ENCODE results near the gene PHF21A. TPM values are rescaled to one million over a fixed set of nuclear protein-coding genes. Genes with fewer than 3 reads are reported as not detected.

Gene PHF21A
- total RNA-seq, 1 donor from 2014 or later: 35.7 TPM

DNA sequence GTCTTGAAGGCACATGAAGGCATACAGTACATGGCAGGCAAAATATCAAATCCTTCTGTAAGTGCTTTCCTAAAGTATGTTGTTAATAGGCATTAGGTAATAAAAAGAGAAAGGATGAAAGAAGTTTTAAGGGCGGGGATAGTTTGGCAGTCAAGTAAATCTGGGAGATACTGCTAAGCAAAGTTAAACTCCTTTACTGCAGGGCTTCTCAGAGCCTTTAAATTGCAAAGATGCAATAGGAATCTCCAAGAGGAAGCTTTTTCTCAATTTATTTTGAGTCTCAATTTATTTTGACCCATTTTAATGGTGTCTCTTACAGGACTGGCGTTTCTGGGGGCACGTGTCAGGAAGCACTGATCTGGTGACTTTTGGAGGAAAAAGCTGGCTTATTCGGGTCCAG is 12.8 kb upstream of the PHF21A start:
- no peaks in the 10 kb centered on the region for H3K4me1 Mint-ChIP-seq (ENCODE audit: low read depth)
- H3K27ac Mint-ChIP-seq: no peak overlapping the region
- intact Hi-C loops (cut with micrococcal nuclease): no loop called here
- H3K27me3 Mint-ChIP-seq (ENCODE audit: low read depth): peaks cover 24% of the 10 kb centered on the region
- no peak overlapping the region for H3K4me3 Mint-ChIP-seq (ENCODE audit: low read depth)
- H3K9me3 Mint-ChIP-seq: no peaks in the 10 kb centered on the region
- no peak for DNase-seq (ENCODE audit: low spot score)
- H3K36me3 Mint-ChIP-seq (ENCODE audit: low read depth): no peaks in the 10 kb centered on the region

- no peaks in the 10 kb centered on the region for H3K4me1 Mint-ChIP-seq (ENCODE audit: low read depth)
- peaks cover 19% of the 10 kb centered on the region for H3K27me3 Mint-ChIP-seq (ENCODE audit: low read depth)
- no peaks in the 10 kb centered on the region for H3K9me3 Mint-ChIP-seq
- no peaks in the 10 kb centered on the region for H3K36me3 Mint-ChIP-seq (ENCODE audit: low read depth)
- H3K4me3 Mint-ChIP-seq (ENCODE audit: low read depth): no peak overlapping the region
- DNase-seq (ENCODE audit: low spot score): no peak
- intact Hi-C loops (cut with micrococcal nuclease): no loop called here
- H3K27ac Mint-ChIP-seq: no peak overlapping the region
These were observed 11.9 kb upstream of the PHF21A start for GRCh38 chr11:46133119-46133518.

DNA sequence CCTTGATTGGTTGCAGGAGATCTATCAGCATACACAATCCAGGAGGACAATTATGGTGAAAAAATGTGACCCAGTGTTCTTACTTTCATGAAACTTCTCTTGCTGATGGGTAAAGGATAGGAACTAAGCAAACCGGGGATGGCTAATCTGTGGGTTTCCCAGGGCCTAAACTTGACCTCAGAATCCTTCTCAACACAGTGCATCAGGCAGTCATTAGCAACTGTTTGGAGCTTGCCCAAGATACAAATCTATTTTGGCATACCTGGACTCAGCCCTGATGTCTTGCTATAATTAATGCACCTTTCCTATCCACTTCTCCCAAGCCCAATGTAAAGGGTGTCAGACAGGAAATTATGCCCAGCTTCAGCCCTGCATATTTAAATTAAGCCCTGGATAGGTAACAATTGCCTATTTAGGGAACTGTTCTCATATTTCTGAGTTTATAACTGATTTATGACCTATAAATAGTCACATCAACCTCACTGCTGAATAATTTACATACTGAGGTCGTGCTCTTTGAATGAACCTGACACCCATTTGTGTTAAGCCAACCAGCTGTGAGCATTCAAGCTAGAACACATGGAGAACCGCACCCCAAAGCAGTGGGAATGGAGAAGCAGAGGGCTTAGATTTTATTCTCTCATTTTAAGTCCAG is 9.2 kb upstream of the PHF21A start:
- H3K4me1 Mint-ChIP-seq (ENCODE audit: low read depth): peaks cover 12% of the 10 kb centered on the region
- peaks cover 17% of the 10 kb centered on the region for H3K27me3 Mint-ChIP-seq (ENCODE audit: low read depth)
- no peak overlapping the region for H3K4me3 Mint-ChIP-seq (ENCODE audit: low read depth)
- DNase-seq (ENCODE audit: low spot score): no peak
- H3K27ac Mint-ChIP-seq: no peak overlapping the region
- H3K9me3 Mint-ChIP-seq: no peaks in the 10 kb centered on the region
- no peaks in the 10 kb centered on the region for H3K36me3 Mint-ChIP-seq (ENCODE audit: low read depth)
- intact Hi-C loops (cut with micrococcal nuclease): no loop called here

- Mint-ChIP-seq H3K27me3 (ENCODE audit: low read depth) (peaks cover 8% of the 10 kb centered on the region), H3K27ac (no peak overlapping the region), H3K9me3 (no peaks in the 10 kb centered on the region), H3K4me1 (ENCODE audit: low read depth) (peaks cover 12% of the 10 kb centered on the region), H3K4me3 (ENCODE audit: low read depth) (no peak overlapping the region), H3K36me3 (ENCODE audit: low read depth) (no peaks in the 10 kb centered on the region)
- intact Hi-C loops (cut with micrococcal nuclease): loop anchor here (10.0 kb wide), 1 partner anchor 186 kb away; no protein-coding TSS in a partner anchor
- no peak for DNase-seq (ENCODE audit: low spot score)
These were observed 7.9 kb upstream of the PHF21A start for GRCh38 chr11:46129133-46129532.

- Mint-ChIP-seq H3K4me1 (ENCODE audit: low read depth) (peaks cover 19% of the 10 kb centered on the region), H3K27me3 (ENCODE audit: low read depth) (peaks cover 5% of the 10 kb centered on the region), H3K27ac (peak overlapping the region; percentile 38), H3K9me3 (no peaks in the 10 kb centered on the region), H3K4me3 (ENCODE audit: low read depth) (no peak overlapping the region), H3K36me3 (ENCODE audit: low read depth) (no peaks in the 10 kb centered on the region)
- peak; percentile 70 for DNase-seq (ENCODE audit: low spot score)
- intact Hi-C loops (cut with micrococcal nuclease): loop anchor here (10.0 kb wide), 1 partner anchor 188 kb away; no protein-coding TSS in a partner anchor
These were observed 5.9 kb upstream of the PHF21A start for GRCh38 chr11:46127150-46127638.

- H3K27me3 Mint-ChIP-seq (ENCODE audit: low read depth): no peaks in the 10 kb centered on the region
- peaks cover 19% of the 10 kb centered on the region for H3K4me1 Mint-ChIP-seq (ENCODE audit: low read depth)
- H3K9me3 Mint-ChIP-seq: no peaks in the 10 kb centered on the region
- DNase-seq (ENCODE audit: low spot score): no peak
- H3K36me3 Mint-ChIP-seq (ENCODE audit: low read depth): no peaks in the 10 kb centered on the region
- intact Hi-C loops (cut with micrococcal nuclease): loop anchor here (10.0 kb wide), 1 partner anchor 190 kb away; no protein-coding TSS in a partner anchor
- no peak overlapping the region for H3K27ac Mint-ChIP-seq
- no peak overlapping the region for H3K4me3 Mint-ChIP-seq (ENCODE audit: low read depth)
These were observed 4.0 kb upstream of the PHF21A start for GRCh38 chr11:46125284-46125683.

DNA sequence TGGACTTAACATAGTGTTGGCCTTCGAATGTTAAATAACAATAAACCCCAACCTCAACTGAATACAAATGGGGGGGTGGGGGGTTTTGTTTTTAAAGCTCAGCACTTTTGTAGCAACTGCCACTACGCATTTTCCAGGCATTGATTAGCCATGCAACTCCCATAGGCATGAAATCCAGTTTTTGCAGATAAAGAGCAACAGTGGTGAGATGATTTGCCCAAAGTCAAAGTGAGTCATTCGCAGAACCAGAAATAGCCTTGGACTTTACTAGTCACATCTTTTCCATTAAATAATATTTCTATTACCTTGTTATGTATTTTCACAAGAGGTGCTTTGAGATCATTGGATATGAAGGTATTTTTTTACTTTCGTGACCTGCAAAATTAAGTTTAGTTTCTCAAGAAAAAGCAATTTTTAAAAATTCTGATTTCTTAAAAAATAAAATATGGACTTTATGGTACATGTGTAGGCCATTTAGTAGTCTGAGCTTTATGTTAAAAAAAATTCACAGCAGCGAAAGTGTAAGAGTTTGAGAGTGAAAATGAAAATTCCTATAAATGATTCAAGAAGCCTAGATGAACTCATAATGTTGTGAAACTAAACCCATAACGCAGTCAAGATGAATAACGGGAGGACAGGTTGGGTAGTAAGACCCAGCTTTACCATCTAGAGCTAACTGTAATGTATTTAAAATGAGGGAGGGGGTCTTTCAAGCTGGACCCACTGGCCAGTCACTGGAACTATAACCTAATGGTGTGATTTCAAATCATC is 1.9 kb upstream of the PHF21A start:
- no peak for DNase-seq (ENCODE audit: low spot score)
- Mint-ChIP-seq H3K4me3 (ENCODE audit: low read depth) (no peak overlapping the region), H3K36me3 (ENCODE audit: low read depth) (no peaks in the 10 kb centered on the region), H3K4me1 (ENCODE audit: low read depth) (peaks cover 32% of the 10 kb centered on the region), H3K27me3 (ENCODE audit: low read depth) (no peaks in the 10 kb centered on the region), H3K27ac (no peak overlapping the region), H3K9me3 (no peaks in the 10 kb centered on the region)
- intact Hi-C loops (cut with micrococcal nuclease): loop anchor here (5.0 to 10.0 kb wide), 5 partner anchors 114 to 1526 kb away; partner anchors contain the start of genes DGKZ and PEX16

DNA sequence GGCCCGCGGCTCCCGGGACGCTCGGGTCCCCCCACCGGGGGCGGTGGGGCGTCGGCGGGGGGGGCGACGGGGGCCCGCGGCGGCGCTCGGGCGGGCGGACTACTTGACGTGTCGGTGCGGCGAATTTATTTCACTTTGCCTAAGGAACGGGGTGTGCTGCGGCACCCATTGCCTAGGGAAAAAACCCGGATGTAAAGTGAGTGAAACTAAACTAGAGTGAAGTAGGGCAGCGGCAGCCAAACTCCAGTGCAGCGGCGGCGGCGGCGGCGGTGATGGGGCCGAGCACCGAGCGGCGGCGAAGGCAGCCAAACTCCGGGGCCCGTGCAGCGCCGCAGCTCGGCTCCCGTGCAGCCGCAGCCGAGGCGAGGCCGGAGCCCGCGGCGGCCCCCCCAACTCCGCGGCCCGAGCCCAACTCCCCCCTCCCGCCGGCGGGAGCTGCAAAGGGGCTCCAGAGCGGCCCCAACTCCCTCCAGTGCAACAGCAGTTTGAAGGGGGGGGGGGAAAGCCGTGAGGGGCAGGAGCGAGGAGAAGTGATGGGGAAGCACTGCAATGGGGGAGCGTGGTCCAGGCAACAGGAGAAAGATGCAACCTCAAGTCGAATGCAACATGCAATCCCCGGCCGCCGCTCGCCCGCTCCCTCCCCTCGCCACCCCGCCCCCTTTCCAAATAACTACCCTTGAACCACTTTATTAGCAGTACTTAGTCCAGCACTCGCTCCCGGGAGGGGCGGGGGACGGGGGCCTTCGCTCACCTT is 647 bp upstream of the PHF21A start:
- peak overlapping the region; percentile 82 for H3K27ac Mint-ChIP-seq
- H3K4me1 Mint-ChIP-seq (ENCODE audit: low read depth): peaks cover 37% of the 10 kb centered on the region
- intact Hi-C loops (cut with micrococcal nuclease): loop anchor here (5.0 to 10.0 kb wide), 5 partner anchors 115 to 1525 kb away; partner anchors contain the start of genes DGKZ and PEX16
- no peaks in the 10 kb centered on the region for H3K9me3 Mint-ChIP-seq
- peak overlapping the region; percentile 83 for H3K4me3 Mint-ChIP-seq (ENCODE audit: low read depth)
- DNase-seq (ENCODE audit: low spot score): peak; percentile 79
- H3K27me3 Mint-ChIP-seq (ENCODE audit: low read depth): no peaks in the 10 kb centered on the region
- no peaks in the 10 kb centered on the region for H3K36me3 Mint-ChIP-seq (ENCODE audit: low read depth)

DNA sequence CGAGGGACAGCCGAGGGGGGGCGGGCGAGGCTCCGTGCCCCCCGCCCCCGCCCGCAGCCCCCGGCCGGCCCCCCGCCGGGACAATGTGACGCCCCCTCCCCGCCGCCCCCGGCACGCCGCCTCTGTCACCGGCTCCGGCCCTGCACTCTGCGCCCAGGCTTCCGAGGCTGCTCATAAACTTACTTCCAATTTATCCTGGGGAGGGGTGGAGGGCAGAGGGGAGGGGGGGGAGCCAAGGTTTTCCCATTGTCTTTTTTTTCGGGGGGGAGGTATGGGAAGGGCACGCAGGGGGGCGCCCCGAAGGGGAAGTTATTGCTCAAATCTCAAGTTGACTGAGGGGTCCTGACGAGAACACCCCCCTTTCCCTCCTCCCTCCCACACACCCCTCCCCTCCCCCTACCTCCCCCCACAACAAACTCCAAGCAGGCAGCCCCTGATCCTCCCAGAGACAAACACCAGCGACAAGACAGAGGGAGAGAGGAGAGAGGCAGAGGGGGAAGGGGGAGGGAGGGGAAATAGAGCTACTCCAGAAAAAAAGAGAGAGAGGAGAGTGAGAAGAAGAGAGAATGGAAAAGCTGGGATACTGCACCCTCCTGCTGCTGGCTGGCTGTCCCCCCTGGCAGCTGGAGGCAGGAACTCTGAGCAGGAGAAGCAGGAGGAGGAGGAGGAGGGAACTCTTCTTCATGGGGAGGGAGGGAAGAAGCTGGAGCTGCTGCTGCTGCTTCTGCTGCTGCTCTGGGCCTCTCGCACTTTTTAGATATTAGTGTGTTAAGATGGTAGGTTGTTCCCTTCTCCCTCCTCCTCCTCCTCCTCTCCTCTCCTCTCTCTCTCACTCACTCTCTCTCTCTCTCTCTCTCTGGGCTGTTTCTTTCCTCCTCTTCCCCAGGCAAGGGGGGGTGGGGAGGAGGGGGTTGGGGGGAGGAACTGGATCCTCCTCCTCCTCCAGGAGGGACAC is 631 bp downstream of the PHF21A start:
- no peaks in the 10 kb centered on the region for H3K27me3 Mint-ChIP-seq (ENCODE audit: low read depth)
- DNase-seq (ENCODE audit: low spot score): no peak
- intact Hi-C loops (cut with micrococcal nuclease): loop anchor here (5.0 to 10.0 kb wide), 5 partner anchors 117 to 1523 kb away; partner anchors contain the start of genes DGKZ and PEX16

GRCh38 chr11:46119352-46120216 is 1.7 kb downstream of the PHF21A start:
- peaks cover 4% of the 10 kb centered on the region for H3K36me3 Mint-ChIP-seq (ENCODE audit: low read depth)
- no peaks in the 10 kb centered on the region for H3K9me3 Mint-ChIP-seq
- intact Hi-C loops (cut with micrococcal nuclease): loop anchor here (5.0 to 10.0 kb wide), 8 partner anchors 42 to 1522 kb away; partner anchors contain the start of genes CRY2, DGKZ and PEX16
- peaks cover 48% of the 10 kb centered on the region for H3K4me1 Mint-ChIP-seq (ENCODE audit: low read depth)
- peak overlapping the region; percentile 98 for H3K27ac Mint-ChIP-seq
- no peaks in the 10 kb centered on the region for H3K27me3 Mint-ChIP-seq (ENCODE audit: low read depth)
- peak; percentile 47 for DNase-seq (ENCODE audit: low spot score)
- H3K4me3 Mint-ChIP-seq (ENCODE audit: low read depth): peak overlapping the region; percentile 97

More for the DNA sequence above, 631 bp downstream of the PHF21A start:
- Mint-ChIP-seq H3K9me3 (no peaks in the 10 kb centered on the region), H3K27ac (peak overlapping the region; percentile 90), H3K4me1 (ENCODE audit: low read depth) (peaks cover 40% of the 10 kb centered on the region), H3K4me3 (ENCODE audit: low read depth) (peak overlapping the region; percentile 89), H3K36me3 (ENCODE audit: low read depth) (peaks cover 4% of the 10 kb centered on the region)
